ENCODE results near the gene IL19. TPM values are rescaled to one million over a fixed set of nuclear protein-coding genes. Genes with fewer than 3 reads are reported as not detected.

The IL19 gene
- total RNA-seq, 4 donors from 2014 or later = 0.60 TPM; not detected in 3

- no peak for TF ChIP-seq CTCF (IDR thresholded peaks at IDR 0.05)
- ATAC-seq (ENCODE audit: low FRiP score) (no peak), DNase-seq (ENCODE audit: low spot score) (no peak)
Observed at GRCh38 chr1:206794294-206794908, 23.8 kb downstream of the IL19 start.

- TF ChIP-seq CTCF (IDR thresholded peaks at IDR 0.05) = no peak
- no peak for ATAC-seq (ENCODE audit: low FRiP score)
- DNase-seq (ENCODE audit: low spot score) = no peak
Observed at GRCh38 chr1:206796116-206796515, 25.5 kb downstream of the IL19 start.

GRCh38 chr1:206796981-206797402 lies 26.4 kb downstream of the IL19 start:
- DNase-seq (ENCODE audit: low spot score) (no peak), ATAC-seq (ENCODE audit: low FRiP score) (no peak)
- TF ChIP-seq CTCF (IDR thresholded peaks at IDR 0.05) = no peak

- no peak for DNase-seq (ENCODE audit: low spot score)
- no peak for ATAC-seq (ENCODE audit: low FRiP score)
- TF ChIP-seq CTCF (IDR thresholded peaks at IDR 0.05) = no peak
Observed at GRCh38 chr1:206797534-206798383, 27.2 kb downstream of the IL19 start.

GRCh38 chr1:206798384-206798996 lies 27.9 kb downstream of the IL19 start:
- DNase-seq (ENCODE audit: low spot score) (no peak), ATAC-seq (ENCODE audit: low FRiP score) (no peak)
- TF ChIP-seq CTCF (IDR thresholded peaks at IDR 0.05) = no peak

GRCh38 chr1:206799311-206799710 lies 28.7 kb downstream of the IL19 start:
- DNase-seq (ENCODE audit: low spot score) = no peak
- ATAC-seq (ENCODE audit: low FRiP score) = no peak
- no peak for TF ChIP-seq CTCF (IDR thresholded peaks at IDR 0.05)

Data from omental fat pad (tissue), 4 donors.